ENCODE results near the gene PDCD6IP.
"Not testable (repeated sequence)": the region's sequence is repeated elsewhere in the genome, so short reads cannot be mapped to it uniquely, and the experiment has no call there.

Gene PDCD6IP

GRCh38 chr3:33807191-33807590 is 8.8 kb downstream of the PDCD6IP start:
- no peaks in the 10 kb centered on the region for H3K27me3 Mint-ChIP-seq
- no peak overlapping the region for H3K27ac Mint-ChIP-seq
- CTCF ChIA-PET: no interaction called here
- no peak overlapping the region for H3K4me3 Mint-ChIP-seq
- H3K9me3 Mint-ChIP-seq: peaks cover 3% of the 10 kb centered on the region
- no peak for DNase-seq
- H3K36me3 Mint-ChIP-seq: peaks cover 49% of the 10 kb centered on the region
- peaks cover 51% of the 10 kb centered on the region for H3K4me1 Mint-ChIP-seq

- no peaks in the 10 kb centered on the region for H3K27me3 Mint-ChIP-seq
- no peak overlapping the region for H3K27ac Mint-ChIP-seq
- H3K9me3 Mint-ChIP-seq: no peaks in the 10 kb centered on the region
- H3K36me3 Mint-ChIP-seq: peaks cover 46% of the 10 kb centered on the region
- peaks cover 41% of the 10 kb centered on the region for H3K4me1 Mint-ChIP-seq
- CTCF ChIA-PET: no interaction called here
- no peak overlapping the region for H3K4me3 Mint-ChIP-seq
- DNase-seq: no peak
Observed at GRCh38 chr3:33808559-33808958, 10.1 kb downstream of the PDCD6IP start.

GRCh38 chr3:33810545-33810944 is 12.1 kb downstream of the PDCD6IP start:
- Mint-ChIP-seq H3K4me3 (no peak overlapping the region), H3K4me1 (peaks cover 31% of the 10 kb centered on the region), H3K36me3 (peaks cover 42% of the 10 kb centered on the region), H3K27me3 (no peaks in the 10 kb centered on the region), H3K9me3 (no peaks in the 10 kb centered on the region), H3K27ac (no peak overlapping the region)
- no peak for DNase-seq
- CTCF ChIA-PET: no interaction called here

- peaks cover 37% of the 10 kb centered on the region for H3K36me3 Mint-ChIP-seq
- H3K4me3 Mint-ChIP-seq: no peak overlapping the region
- H3K27me3 Mint-ChIP-seq: no peaks in the 10 kb centered on the region
- H3K4me1 Mint-ChIP-seq: no peaks in the 10 kb centered on the region
- no peak for DNase-seq
- CTCF ChIA-PET: no interaction called here
- H3K27ac Mint-ChIP-seq: no peak overlapping the region
- no peaks in the 10 kb centered on the region for H3K9me3 Mint-ChIP-seq
Observed at GRCh38 chr3:33821989-33822388, 23.6 kb downstream of the PDCD6IP start.

- H3K36me3 Mint-ChIP-seq: peaks cover 47% of the 10 kb centered on the region
- H3K4me1 Mint-ChIP-seq: no peaks in the 10 kb centered on the region
- no peaks in the 10 kb centered on the region for H3K9me3 Mint-ChIP-seq
- H3K27ac Mint-ChIP-seq: no peak overlapping the region
- CTCF ChIA-PET: no interaction called here
- H3K4me3 Mint-ChIP-seq: no peak overlapping the region
- DNase-seq: no peak
- no peaks in the 10 kb centered on the region for H3K27me3 Mint-ChIP-seq
Observed at GRCh38 chr3:33823821-33824220, 25.4 kb downstream of the PDCD6IP start.

GRCh38 chr3:33825111-33825510 is 26.7 kb downstream of the PDCD6IP start:
- Mint-ChIP-seq H3K9me3 (no peaks in the 10 kb centered on the region), H3K36me3 (peaks cover 49% of the 10 kb centered on the region)

GRCh38 chr3:33826206-33826605 is 27.8 kb downstream of the PDCD6IP start:
- CTCF ChIA-PET: no interaction called here
- DNase-seq: no peak
- H3K4me1 Mint-ChIP-seq: no peaks in the 10 kb centered on the region
- H3K27ac Mint-ChIP-seq: no peak overlapping the region
- no peak overlapping the region for H3K4me3 Mint-ChIP-seq
- H3K9me3 Mint-ChIP-seq: no peaks in the 10 kb centered on the region
- H3K27me3 Mint-ChIP-seq: no peaks in the 10 kb centered on the region
- H3K36me3 Mint-ChIP-seq: peaks cover 53% of the 10 kb centered on the region

More at GRCh38 chr3:33825111-33825510, 26.7 kb downstream of the PDCD6IP start:
- no peak overlapping the region for H3K4me3 Mint-ChIP-seq
- no peak for DNase-seq
- CTCF ChIA-PET: no interaction called here
- H3K27me3 Mint-ChIP-seq: no peaks in the 10 kb centered on the region
- no peak overlapping the region for H3K27ac Mint-ChIP-seq
- H3K4me1 Mint-ChIP-seq: no peaks in the 10 kb centered on the region

- Mint-ChIP-seq H3K9me3 (no peaks in the 10 kb centered on the region), H3K4me1 (no peaks in the 10 kb centered on the region), H3K27ac (no peak overlapping the region), H3K36me3 (peaks cover 52% of the 10 kb centered on the region), H3K4me3 (no peak overlapping the region), H3K27me3 (no peaks in the 10 kb centered on the region)
- DNase-seq: no peak
- CTCF ChIA-PET: no interaction called here
Observed at GRCh38 chr3:33826688-33827087, 28.3 kb downstream of the PDCD6IP start.

- H3K27ac Mint-ChIP-seq: no peak overlapping the region
- H3K36me3 Mint-ChIP-seq: peaks cover 57% of the 10 kb centered on the region
- DNase-seq: no peak
- CTCF ChIA-PET: no interaction called here
- no peaks in the 10 kb centered on the region for H3K9me3 Mint-ChIP-seq
- peaks cover 13% of the 10 kb centered on the region for H3K4me1 Mint-ChIP-seq
- no peak overlapping the region for H3K4me3 Mint-ChIP-seq
- no peaks in the 10 kb centered on the region for H3K27me3 Mint-ChIP-seq
Observed at GRCh38 chr3:33829720-33830119, 31.3 kb downstream of the PDCD6IP start.

GRCh38 chr3:33831053-33831452 is 32.6 kb downstream of the PDCD6IP start:
- peaks cover 62% of the 10 kb centered on the region for H3K36me3 Mint-ChIP-seq
- peaks cover 16% of the 10 kb centered on the region for H3K4me1 Mint-ChIP-seq
- CTCF ChIA-PET: no interaction called here
- H3K4me3 Mint-ChIP-seq: no peak overlapping the region
- DNase-seq: no peak
- no peaks in the 10 kb centered on the region for H3K27me3 Mint-ChIP-seq
- no peak overlapping the region for H3K27ac Mint-ChIP-seq
- no peaks in the 10 kb centered on the region for H3K9me3 Mint-ChIP-seq

GRCh38 chr3:33833408-33834095 is 35.1 kb downstream of the PDCD6IP start:
- Mint-ChIP-seq H3K4me3 (no peak overlapping the region), H3K36me3 (peaks cover 50% of the 10 kb centered on the region), H3K27ac (peak overlapping the region; percentile 64), H3K4me1 (peaks cover 16% of the 10 kb centered on the region), H3K27me3 (no peaks in the 10 kb centered on the region), H3K9me3 (no peaks in the 10 kb centered on the region)
- DNase-seq: no peak
- CTCF ChIA-PET: no interaction called here

GRCh38 chr3:33834096-33834453 is 35.6 kb downstream of the PDCD6IP start:
- no peaks in the 10 kb centered on the region for H3K9me3 Mint-ChIP-seq
- H3K36me3 Mint-ChIP-seq: peaks cover 48% of the 10 kb centered on the region
- no peak for DNase-seq
- H3K27ac Mint-ChIP-seq: peak overlapping the region; percentile 64
- H3K27me3 Mint-ChIP-seq: no peaks in the 10 kb centered on the region
- H3K4me1 Mint-ChIP-seq: peaks cover 16% of the 10 kb centered on the region
- CTCF ChIA-PET: no interaction called here
- H3K4me3 Mint-ChIP-seq: no peak overlapping the region

- DNase-seq, H3K4me3 Mint-ChIP-seq, H3K27me3 Mint-ChIP-seq, H3K9me3 Mint-ChIP-seq, H3K27ac Mint-ChIP-seq, CTCF ChIA-PET: not testable (repeated sequence)
- Mint-ChIP-seq H3K36me3 (peaks cover 47% of the 10 kb centered on the region), H3K4me1 (peaks cover 16% of the 10 kb centered on the region)
Observed at GRCh38 chr3:33837182-33837581, 38.8 kb downstream of the PDCD6IP start.

- Mint-ChIP-seq H3K4me1 (peaks cover 4% of the 10 kb centered on the region), H3K4me3 (no peak overlapping the region), H3K27me3 (no peaks in the 10 kb centered on the region), H3K36me3 (peaks cover 38% of the 10 kb centered on the region), H3K9me3 (no peaks in the 10 kb centered on the region), H3K27ac (no peak overlapping the region)
- CTCF ChIA-PET: no interaction called here
- no peak for DNase-seq
Observed at GRCh38 chr3:33839283-33839682, 40.9 kb downstream of the PDCD6IP start.

- no peak for DNase-seq
- Mint-ChIP-seq H3K36me3 (peaks cover 41% of the 10 kb centered on the region), H3K9me3 (no peaks in the 10 kb centered on the region), H3K4me1 (peaks cover under 1% of the 10 kb centered on the region), H3K27me3 (no peaks in the 10 kb centered on the region), H3K27ac (no peak overlapping the region), H3K4me3 (no peak overlapping the region)
- CTCF ChIA-PET: no interaction called here
Observed at GRCh38 chr3:33840179-33840578, 41.7 kb downstream of the PDCD6IP start.
